AG09319 (cell line): ENCODE data around the gene OR10J1.

Source experiments
- DNase-seq: peaks from one replicate; pipeline ENCODE4 v3.0.0-alpha.2; 2010; ENCODE audit warnings: low read depth; ENCODE audit errors: extremely low read depth
- TF ChIP-seq, protein P1 (sequence below): IDR thresholded peaks from 2 replicates; pipeline ENCODE4 v1.5.1; 2011; ENCODE audit warnings: low read depth, mild to moderate bottlenecking, inconsistent platforms, low read length, moderate library complexity

Gene OR10J1, protein sequence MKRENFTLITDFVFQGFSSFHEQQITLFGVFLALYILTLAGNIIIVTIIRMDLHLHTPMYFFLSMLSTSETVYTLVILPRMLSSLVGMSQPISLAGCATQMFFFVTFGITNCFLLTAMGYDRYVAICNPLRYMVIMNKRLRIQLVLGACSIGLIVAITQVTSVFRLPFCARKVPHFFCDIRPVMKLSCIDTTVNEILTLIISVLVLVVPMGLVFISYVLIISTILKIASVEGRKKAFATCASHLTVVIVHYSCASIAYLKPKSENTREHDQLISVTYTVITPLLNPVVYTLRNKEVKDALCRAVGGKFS

DNA sequence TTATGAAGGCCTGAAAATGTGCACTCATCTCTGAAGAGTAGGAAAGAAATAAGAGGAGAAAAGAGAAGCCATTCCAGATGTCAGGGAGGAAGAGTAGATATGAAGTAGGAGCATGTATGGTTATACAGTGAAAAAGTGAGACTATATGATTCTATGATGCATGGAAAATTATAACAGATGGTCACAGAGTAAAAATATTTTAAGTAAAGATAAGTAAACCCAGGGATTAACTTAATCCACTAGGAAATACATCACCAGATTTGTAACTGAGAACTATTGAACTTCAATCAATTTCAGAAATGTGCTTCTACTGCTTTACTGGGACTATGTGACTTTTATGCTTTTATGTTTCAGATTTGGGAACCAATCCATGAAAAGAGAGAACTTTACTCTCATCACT lies at the start of gene OR10J1:
Gene OR10J1 (plus strand): TSS at position 301 of the 400 bp plus-strand sequence. CDS start 70 bp downstream, at position 371.
- TF ChIP-seq, protein P1, sequence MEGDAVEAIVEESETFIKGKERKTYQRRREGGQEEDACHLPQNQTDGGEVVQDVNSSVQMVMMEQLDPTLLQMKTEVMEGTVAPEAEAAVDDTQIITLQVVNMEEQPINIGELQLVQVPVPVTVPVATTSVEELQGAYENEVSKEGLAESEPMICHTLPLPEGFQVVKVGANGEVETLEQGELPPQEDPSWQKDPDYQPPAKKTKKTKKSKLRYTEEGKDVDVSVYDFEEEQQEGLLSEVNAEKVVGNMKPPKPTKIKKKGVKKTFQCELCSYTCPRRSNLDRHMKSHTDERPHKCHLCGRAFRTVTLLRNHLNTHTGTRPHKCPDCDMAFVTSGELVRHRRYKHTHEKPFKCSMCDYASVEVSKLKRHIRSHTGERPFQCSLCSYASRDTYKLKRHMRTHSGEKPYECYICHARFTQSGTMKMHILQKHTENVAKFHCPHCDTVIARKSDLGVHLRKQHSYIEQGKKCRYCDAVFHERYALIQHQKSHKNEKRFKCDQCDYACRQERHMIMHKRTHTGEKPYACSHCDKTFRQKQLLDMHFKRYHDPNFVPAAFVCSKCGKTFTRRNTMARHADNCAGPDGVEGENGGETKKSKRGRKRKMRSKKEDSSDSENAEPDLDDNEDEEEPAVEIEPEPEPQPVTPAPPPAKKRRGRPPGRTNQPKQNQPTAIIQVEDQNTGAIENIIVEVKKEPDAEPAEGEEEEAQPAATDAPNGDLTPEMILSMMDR: no peak

DNA sequence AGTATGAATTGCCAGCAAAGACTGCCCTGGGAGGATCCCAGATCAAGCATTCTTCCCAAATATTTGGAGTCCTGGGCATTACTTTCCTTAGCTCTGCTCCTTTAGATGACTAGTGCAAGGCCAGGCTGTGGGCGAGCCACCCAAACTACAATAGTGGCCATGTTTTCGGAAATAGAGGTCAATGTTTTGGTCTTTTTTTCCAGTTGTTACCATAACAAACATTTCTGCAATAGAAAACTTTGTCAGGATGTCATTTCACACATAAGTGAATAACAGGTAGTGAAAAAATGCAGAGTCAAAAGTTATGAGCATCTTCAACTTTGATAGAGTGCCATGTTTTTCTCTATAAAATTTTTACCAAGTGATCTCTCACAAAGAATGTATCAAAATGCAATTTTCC lies 32.7 kb upstream of the OR10J1 start:
- TF ChIP-seq, protein P1: no peak

More for the DNA sequence above, at the start of gene OR10J1:
- DNase-seq: no peak

DNA sequence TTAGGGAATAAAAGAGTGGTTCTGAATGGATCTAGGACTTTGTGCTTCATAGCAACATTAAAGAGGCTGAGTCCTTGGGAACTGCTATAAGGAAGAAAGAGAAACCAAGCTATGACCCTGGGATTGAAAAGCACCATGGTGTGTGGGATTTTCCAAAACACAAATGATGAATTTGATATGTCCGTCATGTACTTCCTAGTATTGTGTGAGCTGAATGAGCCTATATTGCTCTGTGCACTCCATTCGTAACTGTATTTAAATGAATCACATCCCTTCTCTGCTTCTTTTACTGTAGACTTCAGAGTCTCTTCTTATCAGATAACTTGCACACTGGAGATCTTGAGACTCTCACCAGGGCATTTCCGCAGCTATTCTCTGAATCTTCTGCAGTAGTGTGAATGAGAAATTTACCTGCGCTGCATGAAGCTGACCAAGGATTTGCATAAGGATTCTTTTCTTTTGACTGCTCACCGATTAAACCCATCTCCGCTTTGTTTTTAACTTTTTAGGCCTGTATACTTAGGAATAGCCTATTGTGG lies 30.6 kb upstream of the OR10J1 start:
- TF ChIP-seq, protein P1: no peak
- no peak for DNase-seq

More for the DNA sequence above, 32.7 kb upstream of the OR10J1 start:
- DNase-seq: no peak

DNA sequence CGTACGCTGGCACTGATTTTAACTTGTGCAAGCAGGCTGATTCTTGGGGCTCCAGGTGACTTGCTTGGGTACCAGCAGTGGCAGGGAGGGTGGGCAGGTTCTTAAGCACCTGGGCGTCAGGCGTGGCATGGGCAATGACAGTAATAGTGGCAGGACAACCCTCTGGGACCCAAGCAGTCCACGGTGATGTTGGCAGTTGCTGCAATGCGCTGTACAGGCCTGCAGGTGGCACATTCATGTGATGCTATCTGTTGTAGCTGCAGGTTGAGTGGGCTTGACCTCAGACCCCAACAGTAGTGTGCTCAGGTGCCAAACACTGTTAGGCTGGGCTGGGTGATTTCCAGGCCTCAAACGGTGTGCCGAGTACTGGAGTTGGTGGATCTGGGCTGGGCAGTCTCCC lies 17.7 kb upstream of the OR10J1 start:
- TF ChIP-seq, protein P1: no peak
- DNase-seq: no peak

DNA sequence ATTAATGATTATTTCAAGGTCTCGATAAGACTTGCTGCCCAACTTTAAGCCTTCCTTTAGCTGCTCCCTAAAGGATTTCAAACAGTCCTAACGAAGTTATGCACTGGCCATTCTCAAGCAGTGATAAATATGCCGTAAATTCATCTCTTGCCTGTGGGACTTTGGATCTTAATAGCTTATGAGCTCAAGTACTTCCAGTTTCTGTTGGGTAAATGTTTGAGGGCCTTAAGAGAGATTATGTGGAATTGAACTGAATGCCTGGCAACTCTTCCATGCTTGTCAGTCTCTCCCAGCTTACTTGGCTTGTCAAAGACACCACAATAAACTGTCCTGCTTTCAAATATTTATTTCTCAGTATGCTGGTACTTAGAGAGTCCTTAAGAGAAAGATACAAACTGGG lies 11.0 kb upstream of the OR10J1 start:
- TF ChIP-seq, protein P1: no peak
- no peak for DNase-seq

DNA sequence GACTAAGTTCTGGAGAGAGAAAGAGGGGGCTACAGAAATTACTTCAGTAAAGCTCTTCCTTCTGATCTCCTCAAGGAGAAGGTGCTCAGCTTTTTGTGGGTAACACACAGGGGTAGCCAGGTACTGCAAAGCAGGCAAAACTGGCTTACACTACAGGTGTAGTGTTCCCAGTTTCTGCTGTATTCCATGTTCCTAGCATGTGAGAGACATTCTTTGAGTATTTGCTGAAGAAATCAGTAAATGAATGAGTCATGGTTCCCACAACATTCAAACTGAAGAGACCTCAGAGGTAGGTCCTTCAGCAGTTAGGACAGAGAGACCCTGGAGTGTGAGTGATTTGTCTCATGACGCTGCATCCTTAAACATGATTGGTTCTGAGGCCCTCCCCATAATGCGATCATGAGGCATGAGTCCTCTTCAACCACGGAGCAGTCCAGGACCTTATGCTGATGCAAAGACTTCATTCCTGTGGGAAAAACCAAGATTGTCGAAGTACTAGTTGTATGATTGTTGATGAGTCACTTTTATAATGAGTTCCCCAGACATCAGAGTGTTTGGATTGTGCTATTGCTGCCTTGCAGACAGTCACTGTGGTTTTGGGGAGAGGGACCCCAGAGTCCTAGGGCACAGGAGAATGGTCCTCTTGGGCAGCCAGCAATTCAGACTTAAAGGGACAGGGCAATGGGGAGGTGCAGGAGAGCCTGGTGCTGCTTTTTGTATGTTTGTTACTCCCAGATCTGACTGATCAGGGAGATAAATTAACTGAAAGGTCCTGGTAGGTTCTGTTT lies 10.3 kb upstream of the OR10J1 start:
- DNase-seq: no peak
- TF ChIP-seq, protein P1: no peak

DNA sequence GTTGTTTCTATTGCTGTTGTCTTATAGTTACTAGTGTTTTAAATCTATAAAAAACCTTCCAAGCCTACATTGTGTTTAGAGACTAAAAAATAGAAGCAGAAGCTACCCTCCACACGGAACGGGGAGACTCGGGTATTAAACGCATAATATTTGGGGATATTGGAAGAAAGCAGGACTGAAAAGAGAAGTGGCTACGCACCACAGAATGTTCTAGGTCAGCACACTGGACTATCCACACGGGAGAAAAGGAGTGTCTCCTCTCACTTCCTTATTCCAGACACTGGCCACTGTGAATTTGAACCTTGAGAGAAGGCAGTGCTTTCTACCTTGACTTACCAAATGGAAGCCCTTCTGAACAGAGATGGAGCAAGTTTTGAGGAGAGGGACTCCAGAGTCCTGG lies 8.5 kb upstream of the OR10J1 start:
- no peak for DNase-seq
- TF ChIP-seq, protein P1: no peak
